GM18867 (cell line): ENCODE data around the gene ADGRB3.

ENCODE experiments used
- ATAC-seq: cut with Tn5 transposase; IDR thresholded peaks from one replicate; pipeline ENCODE4 v1.9.1; 2021; ENCODE audit warnings: mild to moderate bottlenecking, moderate library complexity; ENCODE audit not compliant: unreplicated experiment

Gene ADGRB3

GRCh38 chr6:68634726-68635411 is at the start of gene ADGRB3:
Gene ADGRB3, plus strand, starts transcription at chr6:68635282. Its CDS starts 3,394 bp downstream, at chr6:68638676.
- peak; percentile 90 for ATAC-seq

- ATAC-seq, result no peak
Measured at GRCh38 chr6:68593558-68593957, 41.5 kb upstream of the ADGRB3 start.

- no peak for ATAC-seq
Measured at GRCh38 chr6:68597642-68598041, 37.4 kb upstream of the ADGRB3 start.

GRCh38 chr6:68615938-68616337 is 19.1 kb upstream of the ADGRB3 start:
- ATAC-seq, result no peak

GRCh38 chr6:68625998-68626397 is 9.1 kb upstream of the ADGRB3 start:
- no peak for ATAC-seq

GRCh38 chr6:68628161-68628560 is 6.9 kb upstream of the ADGRB3 start:
- no peak for ATAC-seq

GRCh38 chr6:68632734-68633133 is 2.3 kb upstream of the ADGRB3 start:
- no peak for ATAC-seq

GRCh38 chr6:68633281-68633971 is 1.7 kb upstream of the ADGRB3 start:
- no peak for ATAC-seq

GRCh38 chr6:68633972-68634725 is 933 bp upstream of the ADGRB3 start:
- peak; percentile 0 for ATAC-seq

GRCh38 chr6:68635412-68635705 is 277 bp downstream of the ADGRB3 start:
- peak; percentile 5 for ATAC-seq

GRCh38 chr6:68635706-68636513 is 828 bp downstream of the ADGRB3 start:
- ATAC-seq, result no peak

GRCh38 chr6:68636666-68637065 is 1.6 kb downstream of the ADGRB3 start:
- ATAC-seq, result no peak

- no peak for ATAC-seq
Measured at GRCh38 chr6:68637071-68637470, 2.0 kb downstream of the ADGRB3 start.

GRCh38 chr6:68637782-68638181 is 2.7 kb downstream of the ADGRB3 start:
- no peak for ATAC-seq

GRCh38 chr6:68638230-68638900 is 3.3 kb downstream of the ADGRB3 start:
- no peak for ATAC-seq

- no peak for ATAC-seq
Measured at GRCh38 chr6:68639211-68639610, 4.1 kb downstream of the ADGRB3 start.

- no peak for ATAC-seq
Measured at GRCh38 chr6:68639826-68640490, 4.9 kb downstream of the ADGRB3 start.

- no peak for ATAC-seq
Measured at GRCh38 chr6:68640491-68640835, 5.4 kb downstream of the ADGRB3 start.

- ATAC-seq, result no peak
Measured at GRCh38 chr6:68641172-68641571, 6.1 kb downstream of the ADGRB3 start.

GRCh38 chr6:68642081-68642480 is 7.0 kb downstream of the ADGRB3 start:
- no peak for ATAC-seq
